HG03280 (cell line): ENCODE measurements around the gene KRTAP10-2.

Experiments used
- ATAC-seq: cut with Tn5 transposase; IDR thresholded peaks from one replicate; pipeline ENCODE4 v1.9.1; 2021; ENCODE audit warnings: mild to moderate bottlenecking, moderate library complexity; ENCODE audit not compliant: unreplicated experiment

KRTAP10-2 gene

GRCh38 chr21:44527156-44527982 lies 23.9 kb downstream of the KRTAP10-2 start:
- ATAC-seq = no peak

- ATAC-seq = no peak
Measured at GRCh38 chr21:44526096-44526997, 25.0 kb downstream of the KRTAP10-2 start.

GRCh38 chr21:44525391-44526095 lies 25.8 kb downstream of the KRTAP10-2 start:
- ATAC-seq = no peak

GRCh38 chr21:44524414-44525371 lies 26.6 kb downstream of the KRTAP10-2 start:
- no peak for ATAC-seq

- no peak for ATAC-seq
Measured at GRCh38 chr21:44523567-44524413, 27.5 kb downstream of the KRTAP10-2 start.

- ATAC-seq = no peak
Measured at GRCh38 chr21:44522753-44523204, 28.5 kb downstream of the KRTAP10-2 start.

GRCh38 chr21:44521928-44522752 lies 29.2 kb downstream of the KRTAP10-2 start:
- no peak for ATAC-seq

GRCh38 chr21:44521301-44521927 lies 29.9 kb downstream of the KRTAP10-2 start:
- ATAC-seq = no peak

- no peak for ATAC-seq
Measured at GRCh38 chr21:44520326-44521300, 30.7 kb downstream of the KRTAP10-2 start.

GRCh38 chr21:44519346-44520325 lies 31.7 kb downstream of the KRTAP10-2 start:
- no peak for ATAC-seq

- ATAC-seq = no peak
Measured at GRCh38 chr21:44518686-44519085, 32.6 kb downstream of the KRTAP10-2 start.

- ATAC-seq = no peak
Measured at GRCh38 chr21:44517175-44517899, 34.0 kb downstream of the KRTAP10-2 start.

- ATAC-seq = no peak
Measured at GRCh38 chr21:44516828-44517174, 34.5 kb downstream of the KRTAP10-2 start.

- no peak for ATAC-seq
Measured at GRCh38 chr21:44516342-44516741, 35.0 kb downstream of the KRTAP10-2 start.
